T-helper 9 cell (primary cell): ENCODE results near the gene TENM3.

Experiments used
- DNase-seq: peaks from one replicate; pipeline ENCODE4 v3.0.0-alpha.2; 2020

Gene TENM3

GRCh38 chr4:182470215-182470614 lies 227.0 kb downstream of the TENM3 start:
- no peak for DNase-seq

DNA sequence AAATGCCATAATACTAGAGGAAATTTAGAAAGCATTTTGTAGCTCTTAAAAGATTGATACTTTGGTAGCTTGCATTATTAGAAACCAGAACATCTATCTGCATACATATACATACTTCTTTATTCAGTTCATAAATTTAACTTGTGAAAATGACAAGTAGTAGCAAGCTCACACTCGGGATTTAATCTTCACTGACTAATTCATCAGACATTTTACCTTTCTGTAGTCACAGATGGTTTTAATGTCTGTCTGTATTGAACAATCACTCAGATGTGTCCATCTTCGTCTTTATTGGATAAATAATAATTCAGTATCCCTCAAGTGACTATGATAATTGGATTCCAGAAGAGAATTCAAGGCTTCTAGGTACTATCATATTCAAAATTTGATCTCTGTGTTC lies 232.3 kb downstream of the TENM3 start:
- DNase-seq = no peak

- DNase-seq = no peak
Measured at GRCh38 chr4:182478475-182478874, 235.3 kb downstream of the TENM3 start.

DNA sequence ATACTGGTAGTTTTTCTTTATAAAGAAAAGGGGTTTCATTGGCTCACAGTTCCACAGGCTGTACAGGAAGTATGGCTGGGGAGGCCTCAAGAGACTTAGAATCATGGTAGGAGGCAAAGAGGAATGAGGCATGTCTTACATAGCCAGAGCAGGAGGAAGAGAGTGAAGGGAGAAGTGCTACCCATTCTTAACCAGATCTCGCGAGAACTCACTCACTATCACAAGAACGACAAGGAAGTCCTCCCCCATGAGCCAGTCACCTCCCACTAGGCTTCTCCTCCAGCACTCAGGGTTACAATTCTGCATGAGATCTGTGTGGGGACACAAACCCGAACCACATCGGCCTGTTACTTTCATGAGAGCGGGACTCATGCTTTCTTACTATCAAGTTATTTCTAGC lies 240.5 kb downstream of the TENM3 start:
- DNase-seq = no peak

GRCh38 chr4:182486881-182487280 lies 243.7 kb downstream of the TENM3 start:
- no peak for DNase-seq

GRCh38 chr4:182488896-182489295 lies 245.7 kb downstream of the TENM3 start:
- no peak for DNase-seq

- no peak for DNase-seq
Measured at GRCh38 chr4:182489607-182490006, 246.4 kb downstream of the TENM3 start.

GRCh38 chr4:182491719-182492118 lies 248.5 kb downstream of the TENM3 start:
- DNase-seq = no peak

GRCh38 chr4:182492423-182492822 lies 249.2 kb downstream of the TENM3 start:
- no peak for DNase-seq

GRCh38 chr4:182493377-182493776 lies 250.2 kb downstream of the TENM3 start:
- no peak for DNase-seq

DNA sequence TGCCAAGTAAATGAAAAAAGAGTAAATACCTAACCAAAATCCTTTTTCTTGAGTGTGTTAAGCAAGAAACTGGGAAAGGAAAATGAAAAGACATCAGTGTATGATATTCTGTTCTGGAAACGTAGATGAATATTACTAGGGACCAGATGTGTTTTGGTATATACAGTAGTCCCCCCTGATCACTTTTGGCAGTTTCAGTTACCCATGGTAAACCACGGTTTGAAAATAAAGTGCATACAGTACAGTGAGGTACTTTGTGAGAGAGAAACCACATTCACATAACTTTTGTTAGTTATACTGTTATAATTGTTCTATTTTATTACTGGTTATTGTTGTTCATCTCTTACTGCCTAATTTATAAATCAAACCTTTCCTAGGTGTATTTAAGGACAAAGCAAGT lies 250.9 kb downstream of the TENM3 start:
- no peak for DNase-seq

GRCh38 chr4:182495031-182495430 lies 251.8 kb downstream of the TENM3 start:
- no peak for DNase-seq

DNA sequence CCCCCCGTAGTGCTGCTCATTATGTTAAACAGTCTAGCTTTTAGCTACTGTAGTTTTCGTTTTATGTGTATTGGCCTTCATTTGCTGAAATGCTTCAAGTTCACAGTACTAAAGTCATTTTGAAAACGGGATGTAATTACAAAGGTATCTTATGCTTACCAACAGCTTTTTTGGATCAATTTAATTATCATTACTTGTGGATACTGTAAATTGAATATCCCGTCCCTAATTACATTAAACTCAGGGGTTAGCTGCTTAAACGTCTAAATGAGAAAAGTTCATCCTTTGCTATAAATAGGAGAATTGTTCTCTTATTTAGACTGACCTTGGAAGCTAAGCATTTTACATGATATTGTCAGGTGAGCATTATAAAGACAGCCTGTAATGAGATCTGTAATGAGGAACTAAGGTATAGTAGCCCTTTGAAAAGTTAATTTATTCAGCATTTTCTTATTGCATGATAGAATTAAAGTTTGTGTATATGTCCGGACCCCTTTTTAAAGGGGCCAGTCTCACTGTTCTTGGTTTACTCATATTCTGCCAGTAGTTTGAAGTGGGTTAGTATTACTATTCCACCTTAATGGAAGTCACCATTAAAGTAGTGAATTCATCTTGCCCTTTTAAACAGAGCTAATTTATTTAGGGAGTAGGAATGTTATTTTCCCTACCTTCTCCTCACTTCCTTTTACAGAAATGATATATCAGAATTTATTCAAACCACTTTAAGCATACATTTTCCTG lies 252.6 kb downstream of the TENM3 start:
- DNase-seq = no peak

DNA sequence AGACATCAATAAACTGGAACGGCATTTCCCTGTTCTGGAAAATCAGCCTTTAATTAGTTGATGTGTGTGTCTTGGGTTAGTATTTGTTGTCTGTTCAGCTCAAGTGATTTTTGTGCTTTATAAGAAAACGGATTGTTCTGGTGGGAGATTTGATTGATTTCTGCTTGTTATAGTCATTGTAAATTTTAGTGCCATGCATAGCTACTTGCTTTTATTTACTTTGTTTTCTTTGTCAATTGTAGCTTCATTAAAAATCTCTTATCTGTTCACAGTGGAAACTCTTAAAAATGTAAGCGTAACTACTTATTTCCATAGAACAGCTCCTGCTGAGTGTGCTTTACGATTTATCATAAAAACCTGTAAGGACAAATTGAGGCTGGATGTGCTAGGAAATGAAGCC lies 253.2 kb downstream of the TENM3 start:
- no peak for DNase-seq

DNA sequence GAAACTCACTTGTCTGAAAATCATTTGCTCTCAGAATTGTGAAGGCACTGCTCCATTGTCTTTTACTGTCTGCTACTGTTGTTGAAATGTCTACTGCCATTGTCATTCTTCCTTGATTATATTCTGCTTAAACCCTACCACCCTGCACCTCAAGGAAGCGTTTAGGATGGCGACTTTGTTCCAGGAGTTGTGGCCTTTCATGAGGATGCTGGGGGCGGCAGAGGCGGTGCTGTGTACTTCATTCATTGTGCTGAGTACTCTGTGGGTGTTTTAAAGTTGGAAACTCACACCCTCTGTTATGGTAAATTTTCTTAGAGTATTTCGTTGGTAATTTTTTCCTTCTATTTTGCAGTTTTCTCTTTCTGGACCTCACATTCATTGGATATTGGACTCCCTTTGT lies 258.9 kb downstream of the TENM3 start:
- no peak for DNase-seq

DNA sequence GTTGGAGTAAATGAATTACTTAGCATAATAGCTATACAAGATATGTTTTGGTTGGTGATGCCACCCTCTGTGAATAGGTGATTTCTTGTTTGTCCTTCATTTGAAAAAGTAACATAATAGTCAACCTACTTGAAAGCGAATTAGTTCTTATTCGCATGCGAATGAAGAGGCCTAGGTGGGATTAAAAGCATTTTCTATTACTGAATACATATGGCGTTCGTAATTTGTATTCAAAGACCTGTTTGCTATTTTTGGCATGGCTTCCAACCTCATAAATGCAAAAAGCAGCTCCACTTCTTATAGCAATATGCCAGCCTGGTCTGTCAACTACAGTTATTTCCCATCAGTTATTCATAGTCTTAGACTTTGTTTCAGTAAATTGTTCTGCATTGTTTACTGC lies 261.3 kb downstream of the TENM3 start:
- DNase-seq = no peak

DNA sequence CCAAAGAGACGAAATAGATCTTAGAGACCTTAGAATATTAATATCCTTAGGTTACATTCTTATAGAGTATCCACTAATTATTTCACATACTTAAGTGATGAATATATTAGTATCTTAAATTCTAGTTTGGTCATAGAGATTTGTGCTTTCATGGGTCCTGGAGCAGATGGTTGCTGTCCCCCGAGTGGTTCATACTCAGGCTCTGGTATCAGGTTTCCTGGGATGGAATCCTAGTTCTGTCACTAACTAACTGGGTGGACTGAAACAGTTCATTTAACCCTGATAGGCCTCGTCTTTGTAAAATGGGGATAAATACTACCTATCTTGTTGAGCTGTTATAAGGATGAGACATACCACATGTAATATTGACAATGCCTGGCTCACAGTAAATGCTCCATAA lies 264.6 kb downstream of the TENM3 start:
- DNase-seq = no peak

DNA sequence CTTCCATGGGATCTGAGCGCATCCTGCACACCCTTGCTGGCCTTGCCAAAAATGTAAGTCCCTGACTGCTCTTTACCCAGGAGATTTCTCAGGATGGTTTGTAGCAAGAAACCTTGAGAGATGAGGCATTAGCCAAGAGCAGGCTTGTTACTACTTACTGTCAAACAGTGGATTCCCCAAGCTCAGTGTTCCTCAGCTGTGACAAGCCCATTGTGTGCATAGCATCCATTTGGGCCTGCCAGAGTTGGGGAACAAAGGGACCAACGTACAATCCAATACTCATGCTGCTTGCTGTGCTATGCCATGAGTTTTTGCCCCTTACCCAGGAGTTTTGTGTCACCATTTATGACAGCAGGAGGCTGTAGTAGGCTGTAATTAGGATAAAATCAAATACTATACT lies 267.6 kb downstream of the TENM3 start:
- DNase-seq = no peak

DNA sequence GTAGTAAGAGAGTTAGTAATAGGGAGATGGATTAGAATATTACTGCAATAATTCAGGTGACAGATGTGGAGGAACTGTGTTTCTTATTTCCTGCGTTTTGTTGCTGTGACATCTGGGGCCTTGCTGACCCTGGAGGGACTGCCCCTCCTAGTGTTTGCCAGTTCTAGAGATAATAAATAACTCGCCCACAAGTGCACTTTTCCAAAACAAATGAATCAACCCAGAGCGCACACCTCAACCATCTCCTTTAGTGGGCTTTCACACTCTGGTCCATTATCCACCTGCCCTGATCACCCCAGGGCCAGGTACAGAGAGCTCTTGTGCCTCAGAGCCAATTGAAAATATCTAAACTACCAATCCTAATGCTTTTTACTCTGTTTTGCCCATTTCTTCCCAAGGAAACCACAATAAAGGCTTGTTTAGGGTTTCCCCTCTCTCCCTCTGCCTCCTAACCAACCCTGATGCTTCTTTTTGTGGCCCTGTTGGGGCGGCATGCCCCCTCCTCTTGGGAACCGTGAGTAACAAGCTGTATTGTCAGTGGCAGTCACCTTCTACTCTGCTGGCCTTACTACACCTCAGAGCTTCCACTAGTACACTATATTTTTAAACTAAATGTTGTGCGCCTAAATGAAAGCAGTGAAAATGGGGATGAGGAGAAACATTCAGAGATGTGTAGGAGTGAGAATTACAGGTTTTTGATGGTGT lies 270.5 kb downstream of the TENM3 start:
- DNase-seq = no peak

GRCh38 chr4:182518421-182518820 lies 275.2 kb downstream of the TENM3 start:
- DNase-seq = no peak

DNA sequence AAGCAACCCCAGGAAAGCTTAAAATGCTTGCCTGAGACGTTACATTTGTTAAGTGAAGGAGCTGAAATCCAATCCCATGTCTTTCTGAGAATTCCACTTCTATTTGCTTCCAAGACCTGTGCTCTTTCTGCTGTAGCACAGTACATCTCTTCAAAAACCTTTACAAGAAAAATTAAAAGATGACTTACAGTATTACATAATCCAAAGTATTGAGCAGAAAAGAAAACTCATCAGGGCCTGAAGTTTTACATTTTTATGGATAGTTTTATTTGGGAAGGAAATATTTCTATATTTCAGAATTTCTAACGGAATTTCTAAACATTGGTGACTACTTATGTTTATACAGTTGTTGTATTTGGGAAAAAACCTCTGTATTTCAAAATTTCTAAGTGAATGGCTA lies 276.3 kb downstream of the TENM3 start:
- no peak for DNase-seq

- no peak for DNase-seq
Measured at GRCh38 chr4:182521011-182521410, 277.8 kb downstream of the TENM3 start.

- DNase-seq = no peak
Measured at GRCh38 chr4:182528819-182529218, 285.6 kb downstream of the TENM3 start.

GRCh38 chr4:182530451-182530850 lies 287.2 kb downstream of the TENM3 start:
- no peak for DNase-seq
